K562 (cell line): ENCODE measurements around the gene MAN1B1. TPM values are rescaled to one million over a fixed set of nuclear protein-coding genes. Genes with fewer than 3 reads are reported as not detected.
A peak's percentile ranks its signal among the peaks of the same experiment; 100 is the strongest.

Experiments used
- ATAC-seq: fragments of 200-7000 bp; cut with Tn5 transposase; 3 replicates; pipeline ENCODE4 v1.9.1; 2020; ENCODE audit warnings: moderate library complexity
- BruUV-seq: library from RNA; stranded (reverse); fragments of 400-500 nt; replicated peaks from 2 replicates; lab custom pipeline; 2021; lab: Mats Ljungman, UMichigan
- CTCF ChIA-PET: fragments of 300-600 bp; formaldehyde crosslinking; extraction: SDS; loops from one replicate; lab custom pipeline; 2021; ENCODE audit warnings: low intra/inter-chr PET ratio; lab: Yijun Ruan, JAX
- POLR2A ChIA-PET: fragments of 300-600, 350-650 bp; sonication (Branson Sonifier 250); formaldehyde crosslinking; extraction: SDS; loops from one replicate; lab custom pipeline; 2021; ENCODE audit warnings: antibody characterized with exemption, inconsistent platforms; lab: Yijun Ruan, JAX
- DNase-seq, 4 experiments: peaks; one replicate each; pipeline versions ENCODE4 v3.0.0 to v3.0.0-alpha.2; 2011 to 2018; ENCODE audit warnings: low spot score in 3 of 4, mixed read lengths in 3 of 4; ENCODE audit errors: extremely low read depth in 1 of 4
- FAIRE-seq: peaks from 2 replicates; lab custom pipeline; 2011; peaks lifted over from hg19 to GRCh38; lab: Jason Lieb, UNC
- H2AFZ ChIP-seq: 2 replicates; pipeline ENCODE4 v1.6.0; 2011; ENCODE audit warnings: low read depth, low read length, control low read depth, inconsistent platforms
- H3K27ac ChIP-seq: fragments of 200-600 bp; 3 replicates; pipeline ENCODE4 v1.8.0; 2011; ENCODE audit warnings: low read depth, mild to moderate bottlenecking, control low read depth, inconsistent platforms, low read length, moderate library complexity, mixed read lengths; ENCODE audit errors: extremely low read depth
- H3K27me3 ChIP-seq, 2 experiments: fragments of 300-600 bp in 1 of 2; 2 replicates in 1 of 2; 3 replicates in 1 of 2; pipeline versions ENCODE4 v1.6.0 to v1.8.0; 2011; ENCODE audit warnings: inconsistent platforms in 2 of 2, low read length in 2 of 2, mild to moderate bottlenecking in 1 of 2, mixed read lengths in 1 of 2, moderate library complexity in 1 of 2; ENCODE audit not compliant: control insufficient read depth in 2 of 2, insufficient read depth in 2 of 2
- H3K36me3 ChIP-seq: fragments of 300-600 bp; 3 replicates; pipeline ENCODE4 v1.8.0; 2011; ENCODE audit warnings: mild to moderate bottlenecking, low read length, inconsistent platforms; ENCODE audit not compliant: control insufficient read depth, insufficient read depth
- H3K4me1 ChIP-seq, 2 experiments: fragments of 200-600 bp in 1 of 2; replicated peaks in 1 of 2; 2 replicates in 1 of 2; 3 replicates in 1 of 2; pipeline versions ENCODE4 v1.5.1 to v1.8.0; 2011; ENCODE audit warnings: inconsistent platforms in 2 of 2, low read length in 2 of 2, mild to moderate bottlenecking in 1 of 2, mixed read lengths in 1 of 2, moderate library complexity in 1 of 2; ENCODE audit not compliant: control insufficient read depth in 2 of 2, insufficient read depth in 2 of 2
- H3K4me2 ChIP-seq: 2 replicates; pipeline ENCODE4 v1.6.1; 2011; ENCODE audit warnings: low read length, control low read depth, inconsistent platforms, mixed read lengths; ENCODE audit not compliant: insufficient read depth
- H3K4me3 ChIP-seq: fragments of 200-600 bp; sonication (generic), shearing (Covaris generic); 2 replicates; pipeline ENCODE4 v1.5.1; 2016; ENCODE audit warnings: control low read depth, inconsistent platforms
- H3K79me2 ChIP-seq: fragments of 200-600 bp; 3 replicates; pipeline ENCODE4 v1.8.0; 2011; ENCODE audit warnings: low read length, inconsistent platforms; ENCODE audit not compliant: control insufficient read depth, insufficient read depth
- H3K9ac ChIP-seq, 2 experiments: 2 replicates each; pipeline versions ENCODE4 v1.6.0 to v1.6.1; 2011; ENCODE audit warnings: low read depth in 2 of 2, low read length in 2 of 2, control low read depth in 1 of 2, inconsistent platforms in 1 of 2, mild to moderate bottlenecking in 1 of 2, mixed read lengths in 1 of 2; ENCODE audit not compliant: insufficient read depth in 1 of 2
- H3K9me1 ChIP-seq: one replicate; pipeline ENCODE4 v1.6.0; 2011; ENCODE audit warnings: inconsistent platforms, mild to moderate bottlenecking, low read length, moderate library complexity; ENCODE audit not compliant: control insufficient read depth, insufficient read depth
- H3K9me3 ChIP-seq: replicated peaks from 2 replicates; pipeline ENCODE4 v1.5.1; 2011; ENCODE audit warnings: low read depth, low read length, inconsistent platforms; ENCODE audit not compliant: control insufficient read depth, insufficient read depth
- H4K20me1 ChIP-seq: replicated peaks from 2 replicates; pipeline ENCODE4 v1.6.1; 2011; ENCODE audit warnings: low read length, inconsistent platforms, mixed read lengths; ENCODE audit not compliant: control insufficient read depth, insufficient read depth
- ATF6 ChIP-seq: sonication (generic); formaldehyde crosslinking; IDR thresholded peaks from 2 replicates; pipeline ENCODE4 v1.4.0; 2020; ENCODE audit warnings: mild to moderate bottlenecking, missing genetic modification reagents
- CEBPZ ChIP-seq: fragments of 150-350 bp; IDR thresholded peaks from 2 replicates; pipeline ENCODE4 v1.6.1; 2014; ENCODE audit warnings: low read depth, mild to moderate bottlenecking, low read length, borderline replicate concordance
- EZH2 ChIP-seq: IDR thresholded peaks from 2 replicates; pipeline ENCODE4 v1.6.1; 2012; ENCODE audit warnings: low read depth, mild to moderate bottlenecking, inconsistent platforms, low read length, borderline replicate concordance
- NCOA1 ChIP-seq: fragments of 450-650 bp; IDR thresholded peaks from 2 replicates; pipeline ENCODE4 v1.6.1; 2016; ENCODE audit warnings: low read depth
- NCOA2 ChIP-seq, 2 experiments: fragments of 450-650 bp; IDR thresholded peaks; 2 replicates each; pipeline ENCODE4 v1.6.1; 2018; ENCODE audit warnings: mild to moderate bottlenecking in 2 of 2, moderate library complexity in 1 of 2; ENCODE audit not compliant: partially characterized antibody in 2 of 2
- NR2F6 ChIP-seq: fragments of 450-650 bp; formaldehyde crosslinking; IDR thresholded peaks from 2 replicates; pipeline ENCODE4 v1.4.0; 2020; ENCODE audit warnings: mild to moderate bottlenecking
- SETDB1 ChIP-seq: IDR thresholded peaks from one replicate; pipeline ENCODE4 v1.6.1; 2012; ENCODE audit warnings: low read length, control low read depth, inconsistent platforms
- XRCC3 ChIP-seq: fragments of 450-650 bp; IDR thresholded peaks from 2 replicates; pipeline ENCODE4 v1.6.1; 2017; ENCODE audit warnings: mild to moderate bottlenecking, moderate library complexity
- ZBTB7A ChIP-seq: IDR thresholded peaks from 2 replicates; pipeline ENCODE4 v1.6.1; 2011; ENCODE audit warnings: low read depth, mild to moderate bottlenecking, low read length, moderate library complexity, borderline replicate concordance; ENCODE audit not compliant: control insufficient read depth
- ZKSCAN1 ChIP-seq: fragments of 150-350 bp; IDR thresholded peaks from 2 replicates; pipeline ENCODE4 v1.6.1; 2016; ENCODE audit warnings: low read depth, low read length
- ZNF444 ChIP-seq: fragments of 250-450 bp; sonication (Bioruptor Pico); IDR thresholded peaks from 2 replicates; pipeline ENCODE4 v1.4.0; 2020; ENCODE audit warnings: mild to moderate bottlenecking, moderate library complexity
- WGBS: fragments of 100-300 bp; shearing (Covaris generic); methylation state at CpG from one replicate; pipeline ENCODE4 v1.1.6; 2016; ENCODE audit warnings: low coverage, mixed read lengths; ENCODE audit not compliant: insufficient coverage; ENCODE audit errors: missing lambda C conversion rate; 5-methylcytosine and 5-hydroxymethylcytosine counted together
- in situ Hi-C: fragments of 300-500 bp; cut with MboI; formaldehyde crosslinking; loops from 4 replicates; pipeline ENCODE4 v1.15.0; 2018; ENCODE audit warnings: inconsistent platforms, mixed read lengths
- intact Hi-C: fragments of 100-400 bp; cut with micrococcal nuclease; formaldehyde crosslinking; loops from 2 replicates; pipeline ENCODE4 v1.14.2; 2022
- polyA plus RNA-seq, 8 experiments: library from polyadenylated mRNA; depleted of rRNA in 4 of 8; stranded (reverse) in 5 of 8; unstranded in 3 of 8; fragments of >200 nt; fragmentation: Nextera tagmentation in 2 of 8; fragmentation: Illumina TruSeq in 1 of 8; extraction: Ambion mirVana in 2 of 8; extraction: Trizol in 1 of 8; gene quantifications; 2 replicates each; pipeline versions ENCODE4 v1.2.1 to v1.2.3, GENCODE V29; 2011 to 2014; ENCODE audit warnings: inconsistent platforms in 1 of 8, missing spikeins in 1 of 8
- total RNA-seq, 7 experiments: library from RNA; depleted of rRNA in 6 of 7; stranded (reverse); fragments of >200 nt in 6 of 7; fragmentation: Illumina TruSeq in 2 of 7; extraction: Trizol in 2 of 7; gene quantifications; 2 replicates each; pipeline versions ENCODE4 v1.2.1 to v1.2.3, GENCODE V29; 2011 to 2021; ENCODE audit warnings: low replicate concordance in 1 of 7

Gene MAN1B1
- total and polyA plus RNA-seq, 9 of the 15 experiments (the other 6 are each of a cell fraction or from before 2014, with no cell fraction given): 0.55 to 36.6 (median 27.3) TPM

GRCh38 chr9:137128158-137128861, 41.5 kb downstream of the MAN1B1 start:
- CTCF ChIA-PET: no interaction called here
- Histone ChIP-seq H3K27me3 (no peaks in the 10 kb centered on the region), H3K79me2 (peaks cover 35% of the 10 kb centered on the region), H3K4me1 (peaks cover 12 to 37% of the 10 kb centered on the region in 2 experiments; a peak in 4 of 5 replicates), H3K4me2 (peak overlapping the region; percentile 100), H3K36me3 (peaks cover 2% of the 10 kb centered on the region; the same call in 1 of the 3 replicates), H3K9me1 (no peaks in the 10 kb centered on the region), H3K27ac (peak overlapping the region; percentile 78), H3K4me3 (peak overlapping the region; percentile 91), H2AFZ (no peak overlapping the region), H3K9ac (peak overlapping the region; percentile 84 to 100), H4K20me1 (no peaks in the 10 kb centered on the region), H3K9me3 (no peaks in the 10 kb centered on the region)
- DNase-seq: peak in 2 of 4 experiments; percentile 18 to 24
- FAIRE-seq: peak; percentile 73
- BruUV-seq: TSS peak; percentile 65
- intact Hi-C loops (loop anchor here (2.0 kb wide), 1 partner anchor 22 kb away; no protein-coding TSS in a partner anchor), in situ Hi-C loops (loop anchor here (5.0 kb wide), 1 partner anchor 99 kb away; the partner anchor contains the start of genes CYSRT1 and RNF224)
- POLR2A ChIA-PET: interaction anchor here (0.7 to 1.6 kb wide), 8 partner anchors 10 to 114 kb away, joined by 3 to 4 read pairs (median 3); partner anchors contain the start of gene SAPCD2
- ATAC-seq: peak; percentile 12
- WGBS: 3% methylated on average over 19 of the region's 19 CpGs
- no peak for TF ChIP-seq NCOA1
- 0 out of 2 replicates have a peak, but pooled peaks have one; percentile 35 for TF ChIP-seq ATF6 (CRISPR knock-in tag)
- TF ChIP-seq ZBTB7A: no peak
- no peak for TF ChIP-seq XRCC3
- no peak for TF ChIP-seq EZH2
- TF ChIP-seq NCOA2 (IDR thresholded peaks at IDR 0.05; ENCODE audit: partially characterized antibody in 2 of 2): no peak
- no peak for TF ChIP-seq CEBPZ
- TF ChIP-seq ZKSCAN1: no peak
- no peak for TF ChIP-seq NR2F6 (CRISPR knock-in tag)
- TF ChIP-seq ZNF444 (CRISPR knock-in tag): no peak
- TF ChIP-seq SETDB1: no peak
